Activated T-helper 17 cell treated with anti-CD3 and anti-CD28 coated beads, Interleukin-2, amount 50 U/mL, for 72 hours (primary cell): ENCODE data around the gene SULT1B1. TPM values are rescaled to one million over a fixed set of nuclear protein-coding genes. Genes with fewer than 3 reads are reported as not detected.

Experiments used
- ATAC-seq: fragments of 150-1000 bp; cut with Tn5 transposase; replicated peaks from 2 replicates; pipeline ENCODE4 v1.10.0; 2021; ENCODE audit warnings: mild to moderate bottlenecking, moderate library complexity
- H3K27ac Mint-ChIP-seq: one replicate; pipeline ENCODE4 v1.8.0; 2022; ENCODE audit warnings: mixed read lengths
- H3K27me3 Mint-ChIP-seq: one replicate; pipeline ENCODE4 v1.8.0; 2022; ENCODE audit warnings: mixed read lengths
- H3K36me3 Mint-ChIP-seq: one replicate; pipeline ENCODE4 v1.8.0; 2022; ENCODE audit warnings: low read depth, mild to moderate bottlenecking, mixed read lengths
- H3K4me1 Mint-ChIP-seq: one replicate; pipeline ENCODE4 v1.8.0; 2022; ENCODE audit warnings: mixed read lengths
- H3K4me3 Mint-ChIP-seq: one replicate; pipeline ENCODE4 v1.8.0; 2022; ENCODE audit warnings: mild to moderate bottlenecking, mixed read lengths
- H3K9me3 Mint-ChIP-seq: one replicate; pipeline ENCODE4 v1.8.0; 2022; ENCODE audit warnings: mixed read lengths
- total RNA-seq, 2 donors: library from RNA; stranded (reverse); gene quantifications; one replicate each; pipeline ENCODE4 v1.2.3, GENCODE V29; 2022

The SULT1B1 gene
- total RNA-seq, 2 donors from 2014 or later = 0.45 to 0.52 TPM

DNA sequence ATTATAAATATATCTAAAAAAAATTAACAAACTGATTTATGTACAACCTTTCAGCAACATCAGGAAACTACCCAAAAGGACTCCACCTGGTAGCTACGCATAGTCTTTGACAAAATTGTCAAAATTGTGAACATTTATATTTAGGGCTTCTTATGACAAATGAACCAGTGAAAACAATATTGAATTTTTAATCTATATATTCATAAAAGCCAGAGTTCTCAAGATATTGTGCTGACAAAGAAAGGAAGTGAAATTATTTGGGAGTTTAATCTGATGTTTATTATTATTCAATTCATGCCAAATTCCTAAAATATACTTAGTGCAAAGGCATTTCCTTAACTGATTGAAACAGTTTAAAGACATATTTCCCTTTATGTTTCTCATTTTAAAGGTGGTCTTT lies 5.3 kb upstream of the SULT1B1 start:
- Mint-ChIP-seq H3K4me1 (peaks cover 5% of the 10 kb centered on the region), H3K4me3 (no peak overlapping the region), H3K27me3 (no peaks in the 10 kb centered on the region), H3K9me3 (no peaks in the 10 kb centered on the region), H3K27ac (no peak overlapping the region), H3K36me3 (no peaks in the 10 kb centered on the region)
- ATAC-seq = no peak

DNA sequence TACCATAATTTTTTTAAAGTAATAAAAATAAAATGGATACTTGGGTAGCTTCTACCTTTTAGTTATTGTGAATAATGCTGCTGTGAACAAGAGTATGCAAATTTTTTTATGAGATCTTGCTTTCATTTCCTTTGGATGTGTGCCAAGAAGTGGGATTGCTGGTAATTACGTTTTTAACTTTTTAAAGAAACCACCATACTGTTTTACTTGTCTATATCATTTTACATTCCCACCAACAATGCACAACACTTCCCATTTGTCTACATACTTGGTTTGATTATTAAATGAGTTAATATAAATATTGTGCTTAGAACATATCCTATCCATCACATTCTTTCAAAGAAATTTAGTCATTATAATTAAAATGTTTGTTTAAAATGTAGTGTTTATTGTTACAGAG lies 3.9 kb upstream of the SULT1B1 start:
- H3K4me1 Mint-ChIP-seq = peaks cover 9% of the 10 kb centered on the region
- no peaks in the 10 kb centered on the region for H3K36me3 Mint-ChIP-seq
- no peak overlapping the region for H3K27ac Mint-ChIP-seq
- no peak for ATAC-seq
- H3K4me3 Mint-ChIP-seq = no peak overlapping the region
- no peaks in the 10 kb centered on the region for H3K9me3 Mint-ChIP-seq
- H3K27me3 Mint-ChIP-seq = no peaks in the 10 kb centered on the region

DNA sequence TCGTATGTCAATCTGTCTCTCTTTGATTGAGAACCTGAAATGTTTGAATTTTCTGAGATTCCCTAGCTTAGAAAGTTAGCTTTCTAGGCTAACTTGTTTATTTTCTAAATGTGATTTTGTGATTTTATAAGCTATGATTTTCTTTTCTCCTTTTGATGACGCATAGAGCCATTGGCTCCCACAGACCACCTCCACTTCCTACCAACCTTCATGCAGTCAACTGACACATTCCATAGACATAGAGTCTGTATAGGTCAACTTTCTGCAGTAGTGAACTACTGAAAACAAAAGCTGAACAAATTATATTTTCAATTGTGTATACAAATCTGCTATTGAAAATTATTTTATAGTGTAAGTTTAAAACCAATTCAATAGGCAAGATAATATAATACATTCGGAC lies 2.8 kb upstream of the SULT1B1 start:
- H3K4me3 Mint-ChIP-seq = no peak overlapping the region
- peaks cover 12% of the 10 kb centered on the region for H3K4me1 Mint-ChIP-seq
- ATAC-seq = no peak
- no peak overlapping the region for H3K27ac Mint-ChIP-seq
- H3K9me3 Mint-ChIP-seq = no peaks in the 10 kb centered on the region
- H3K36me3 Mint-ChIP-seq = no peaks in the 10 kb centered on the region
- H3K27me3 Mint-ChIP-seq = no peaks in the 10 kb centered on the region

DNA sequence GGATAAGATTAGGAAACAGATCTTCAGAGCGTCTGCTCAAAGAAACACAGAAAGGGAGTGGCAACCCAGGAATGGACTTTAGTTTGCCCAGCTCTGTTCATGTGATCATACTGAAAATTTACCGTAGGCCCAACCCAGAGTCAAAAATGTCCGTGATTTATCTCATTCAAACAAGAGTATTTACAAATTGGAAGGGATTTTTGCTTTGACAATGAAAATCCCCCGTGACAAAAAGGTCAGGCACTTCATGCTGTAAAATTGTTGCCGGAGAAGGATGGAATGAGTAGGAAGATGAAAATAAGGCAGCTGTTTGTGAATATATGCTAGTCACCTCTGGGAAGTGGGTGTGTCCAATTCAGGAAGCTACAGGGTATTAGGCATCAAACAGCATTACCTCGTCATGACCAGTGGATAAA lies 1.2 kb downstream of the SULT1B1 start:
- peaks cover 12% of the 10 kb centered on the region for H3K4me1 Mint-ChIP-seq
- no peaks in the 10 kb centered on the region for H3K9me3 Mint-ChIP-seq
- peak overlapping the region; percentile 25 for H3K27ac Mint-ChIP-seq
- H3K27me3 Mint-ChIP-seq = no peaks in the 10 kb centered on the region
- no peaks in the 10 kb centered on the region for H3K36me3 Mint-ChIP-seq
- H3K4me3 Mint-ChIP-seq = peak overlapping the region; percentile 61
- ATAC-seq = peak; percentile 41

DNA sequence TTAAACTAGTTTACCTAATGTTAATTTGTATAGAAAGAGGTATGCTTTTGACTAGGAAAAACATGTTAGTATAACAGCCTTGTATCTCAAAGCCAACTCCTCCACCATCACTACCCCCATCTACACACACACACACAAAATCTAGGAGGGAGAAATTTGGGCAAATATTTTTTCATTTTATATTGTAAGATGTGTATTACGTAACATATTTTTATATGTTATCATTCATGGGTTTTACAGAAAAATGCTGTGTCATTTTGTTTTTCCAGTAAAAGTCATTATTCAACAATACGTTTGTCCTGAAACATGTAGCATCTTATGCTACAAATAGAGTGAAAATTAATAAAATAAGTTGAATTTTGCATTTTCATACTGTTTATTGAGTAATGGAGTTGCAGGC lies 3.0 kb downstream of the SULT1B1 start:
- Mint-ChIP-seq H3K4me1 (peaks cover 7% of the 10 kb centered on the region), H3K4me3 (no peak overlapping the region), H3K36me3 (no peaks in the 10 kb centered on the region), H3K27ac (no peak overlapping the region), H3K9me3 (no peaks in the 10 kb centered on the region), H3K27me3 (no peaks in the 10 kb centered on the region)
- no peak for ATAC-seq

DNA sequence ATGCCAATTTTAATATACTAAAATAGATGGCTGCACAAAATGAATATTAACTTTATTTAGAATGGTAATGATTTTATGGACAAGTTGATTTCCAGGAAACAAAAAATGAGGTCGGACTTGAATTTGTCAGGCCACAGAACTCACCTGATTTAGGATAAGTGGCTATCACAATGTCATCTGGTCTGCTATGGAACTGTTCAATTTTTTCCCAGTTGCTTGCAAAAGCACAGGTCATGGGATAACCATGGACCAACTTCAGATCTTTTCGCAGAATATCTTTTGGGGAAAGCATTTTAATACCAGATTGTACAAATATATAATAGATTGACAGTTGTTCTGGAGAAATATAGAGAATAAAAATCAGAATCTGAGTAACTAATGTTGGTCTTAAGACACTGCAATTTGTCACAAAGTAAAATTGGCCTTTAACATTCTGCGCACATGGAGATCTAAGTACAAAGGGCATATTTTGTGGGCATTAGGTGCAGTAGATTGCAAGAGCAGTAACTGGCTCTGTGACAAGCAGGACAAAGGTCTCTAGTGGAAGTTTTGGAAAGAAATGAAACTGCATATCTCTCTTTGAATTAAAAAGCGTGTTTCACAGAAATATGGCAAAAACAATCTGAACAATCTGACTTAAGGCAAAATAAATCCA lies 5.4 kb downstream of the SULT1B1 start:
- Mint-ChIP-seq H3K27me3 (no peaks in the 10 kb centered on the region), H3K9me3 (no peaks in the 10 kb centered on the region)

DNA sequence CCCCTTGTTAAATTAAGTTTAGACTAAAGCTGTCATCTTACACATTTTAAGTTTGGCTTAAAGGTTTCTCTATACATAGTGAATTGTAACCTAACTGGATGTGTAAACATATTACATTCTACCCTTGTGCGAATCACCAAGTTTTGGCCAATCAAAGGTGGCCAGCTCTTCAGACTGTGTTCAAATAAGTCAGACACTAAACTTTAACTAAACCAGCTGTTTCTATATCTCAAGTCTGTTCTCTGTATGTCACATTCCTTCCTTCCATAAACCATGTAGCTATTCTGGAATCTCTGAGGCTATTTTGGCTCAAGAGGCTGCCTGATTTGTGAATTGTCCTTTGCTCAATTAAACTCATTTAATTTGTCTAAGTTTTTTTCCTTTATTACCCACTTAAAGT lies 6.7 kb downstream of the SULT1B1 start:
- no peak overlapping the region for H3K4me3 Mint-ChIP-seq
- ATAC-seq = no peak
- H3K27ac Mint-ChIP-seq = no peak overlapping the region
- no peaks in the 10 kb centered on the region for H3K36me3 Mint-ChIP-seq
- no peaks in the 10 kb centered on the region for H3K4me1 Mint-ChIP-seq
- H3K27me3 Mint-ChIP-seq = no peaks in the 10 kb centered on the region
- no peaks in the 10 kb centered on the region for H3K9me3 Mint-ChIP-seq

More for the DNA sequence above, 5.4 kb downstream of the SULT1B1 start:
- ATAC-seq = no peak
- no peak overlapping the region for H3K27ac Mint-ChIP-seq
- H3K36me3 Mint-ChIP-seq = no peaks in the 10 kb centered on the region
- peaks cover 7% of the 10 kb centered on the region for H3K4me1 Mint-ChIP-seq
- H3K4me3 Mint-ChIP-seq = no peak overlapping the region

DNA sequence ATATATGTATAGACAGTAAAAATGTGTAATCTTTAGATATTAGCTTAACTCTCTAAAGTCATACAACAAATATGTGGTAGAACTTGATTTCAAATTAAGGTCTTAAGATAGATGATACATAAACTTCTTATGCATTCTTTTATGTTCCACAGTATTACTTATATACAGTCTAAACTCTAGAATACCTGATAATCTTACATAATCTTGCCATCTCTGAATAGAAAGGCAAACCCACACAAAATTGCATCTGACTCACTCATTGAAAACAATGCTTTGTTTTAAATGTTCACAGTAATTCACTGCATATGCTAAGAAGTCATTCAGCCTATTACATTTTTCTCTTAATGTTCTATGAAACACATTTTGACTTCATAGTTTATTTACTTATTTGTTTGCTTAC lies 10.1 kb downstream of the SULT1B1 start:
- Mint-ChIP-seq H3K27me3 (no peaks in the 10 kb centered on the region), H3K4me1 (no peaks in the 10 kb centered on the region), H3K36me3 (no peaks in the 10 kb centered on the region), H3K27ac (no peak overlapping the region), H3K9me3 (no peaks in the 10 kb centered on the region), H3K4me3 (no peak overlapping the region)
- ATAC-seq = no peak

DNA sequence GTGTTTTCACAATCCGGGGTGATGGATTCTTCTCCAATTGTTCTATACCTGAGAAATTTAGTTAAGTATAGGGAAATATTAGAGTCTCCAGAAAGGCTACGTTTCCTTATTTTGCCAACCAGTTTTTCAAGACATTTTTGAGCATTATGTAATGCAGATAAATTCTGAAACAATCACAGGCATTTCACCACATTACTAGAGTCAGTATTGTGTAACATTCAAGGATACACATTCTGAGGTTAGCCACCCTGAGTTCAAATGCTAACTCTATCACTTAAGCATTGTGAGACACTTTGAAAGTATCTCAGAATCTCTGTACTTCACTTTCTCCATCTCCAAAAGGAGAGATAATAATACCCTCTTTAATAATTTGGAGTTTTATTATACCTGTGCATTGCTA lies 10.6 kb downstream of the SULT1B1 start:
- no peaks in the 10 kb centered on the region for H3K36me3 Mint-ChIP-seq
- no peaks in the 10 kb centered on the region for H3K9me3 Mint-ChIP-seq
- ATAC-seq = no peak
- no peak overlapping the region for H3K27ac Mint-ChIP-seq
- no peaks in the 10 kb centered on the region for H3K4me1 Mint-ChIP-seq
- H3K27me3 Mint-ChIP-seq = no peaks in the 10 kb centered on the region
- no peak overlapping the region for H3K4me3 Mint-ChIP-seq

DNA sequence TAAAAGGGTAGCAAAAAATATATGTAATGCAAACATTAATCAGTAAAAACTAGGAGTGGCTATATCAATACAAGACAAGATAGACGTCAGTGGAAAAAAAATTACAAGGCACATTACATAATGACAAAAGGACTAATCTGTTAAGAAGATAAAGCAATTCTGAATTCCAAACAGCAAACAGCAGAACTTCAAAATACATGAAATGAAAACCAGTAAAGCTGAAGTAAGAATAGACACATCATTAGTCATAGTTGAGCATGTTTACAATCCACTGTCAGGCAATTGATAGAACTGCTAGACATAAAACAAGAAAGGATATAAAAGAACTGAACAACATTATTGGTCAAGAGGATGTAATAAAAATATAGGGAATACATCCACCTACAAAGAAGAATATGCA lies 12.2 kb downstream of the SULT1B1 start:
- no peak overlapping the region for H3K4me3 Mint-ChIP-seq
- ATAC-seq = no peak
- no peak overlapping the region for H3K27ac Mint-ChIP-seq
- H3K27me3 Mint-ChIP-seq = no peaks in the 10 kb centered on the region
- H3K4me1 Mint-ChIP-seq = no peaks in the 10 kb centered on the region
- H3K36me3 Mint-ChIP-seq = no peaks in the 10 kb centered on the region
- peaks cover 4% of the 10 kb centered on the region for H3K9me3 Mint-ChIP-seq

DNA sequence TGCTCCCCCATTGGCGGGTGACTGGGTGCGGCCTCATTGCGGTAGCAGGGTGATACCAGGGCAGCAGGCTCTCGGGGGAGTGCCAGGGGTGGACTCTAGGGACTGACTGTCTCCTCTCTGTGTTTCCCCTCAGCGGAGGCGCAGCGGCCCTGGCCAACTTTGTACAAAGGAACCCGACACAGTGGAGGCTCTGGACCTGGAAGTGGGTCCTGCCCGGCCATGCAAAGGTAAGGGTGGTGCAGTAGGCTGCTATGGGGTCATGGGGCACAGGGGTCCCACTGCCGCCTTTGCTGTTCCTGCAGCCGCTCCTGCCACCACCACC lies 16.3 kb downstream of the SULT1B1 start:
- H3K27ac Mint-ChIP-seq = no peak overlapping the region
- H3K27me3 Mint-ChIP-seq = no peaks in the 10 kb centered on the region
- no peaks in the 10 kb centered on the region for H3K36me3 Mint-ChIP-seq
- no peak overlapping the region for H3K4me3 Mint-ChIP-seq
- H3K4me1 Mint-ChIP-seq = no peaks in the 10 kb centered on the region
- H3K9me3 Mint-ChIP-seq = peaks cover 16% of the 10 kb centered on the region
- ATAC-seq = no peak

DNA sequence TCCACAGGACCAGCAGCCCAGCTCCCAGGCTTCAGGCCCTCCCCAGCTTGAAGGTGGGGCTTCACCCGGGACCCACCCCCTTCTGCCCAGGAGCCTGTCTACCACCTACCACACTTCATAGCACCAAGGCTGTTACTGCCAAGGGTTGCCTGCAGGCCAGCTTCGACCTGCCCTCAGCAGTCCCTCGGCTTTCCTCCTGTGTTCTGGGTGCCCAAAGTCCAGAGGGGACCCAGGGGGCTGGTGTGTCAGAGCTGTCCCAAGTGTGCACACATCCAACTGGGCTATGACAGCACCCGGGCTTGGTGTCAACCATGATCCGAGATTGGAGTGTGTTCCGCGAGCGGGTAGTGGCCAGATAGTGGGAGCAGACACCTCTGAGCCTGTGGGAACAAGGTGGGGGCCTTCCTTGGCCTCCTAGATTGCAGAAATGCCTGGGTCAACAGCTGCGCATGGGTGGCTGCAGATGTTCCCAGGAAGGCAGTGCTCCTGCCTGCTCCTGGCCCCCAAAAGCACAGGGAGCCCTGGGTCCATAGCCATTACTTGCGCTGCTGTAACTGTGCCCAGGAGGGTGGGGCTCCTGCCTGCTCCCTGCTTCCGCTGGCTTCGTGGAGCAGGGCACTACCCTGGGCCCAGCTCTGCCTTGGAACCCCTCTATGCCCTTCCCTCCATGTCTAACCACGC lies 16.8 kb downstream of the SULT1B1 start:
- H3K36me3 Mint-ChIP-seq = no peaks in the 10 kb centered on the region
- ATAC-seq = no peak
- H3K27ac Mint-ChIP-seq = no peak overlapping the region
- H3K9me3 Mint-ChIP-seq = peaks cover 16% of the 10 kb centered on the region
- H3K4me1 Mint-ChIP-seq = no peaks in the 10 kb centered on the region
- no peaks in the 10 kb centered on the region for H3K27me3 Mint-ChIP-seq
- no peak overlapping the region for H3K4me3 Mint-ChIP-seq

DNA sequence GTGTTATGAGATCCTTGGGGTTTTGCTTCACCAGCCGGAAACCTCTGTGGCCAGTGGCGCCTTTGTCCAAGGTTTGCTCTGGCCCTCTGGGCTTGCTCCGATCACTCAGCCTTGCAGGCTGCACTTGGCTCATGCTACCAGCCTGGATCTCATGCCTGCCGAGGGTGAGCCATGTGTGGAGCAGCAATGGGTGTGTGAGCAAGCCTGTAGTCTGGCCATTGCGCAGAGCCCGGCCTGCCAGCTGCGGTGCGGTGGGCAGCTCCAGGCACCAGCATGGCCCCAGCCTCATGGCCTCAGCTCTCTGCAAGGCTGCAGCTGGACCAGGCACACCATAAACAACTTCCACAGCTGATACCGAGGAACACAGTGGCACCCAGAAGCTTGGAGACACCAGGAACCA lies 17.8 kb downstream of the SULT1B1 start:
- Mint-ChIP-seq H3K27me3 (no peaks in the 10 kb centered on the region), H3K4me3 (no peak overlapping the region), H3K27ac (no peak overlapping the region), H3K36me3 (no peaks in the 10 kb centered on the region), H3K9me3 (peaks cover 16% of the 10 kb centered on the region), H3K4me1 (no peaks in the 10 kb centered on the region)
- no peak for ATAC-seq

DNA sequence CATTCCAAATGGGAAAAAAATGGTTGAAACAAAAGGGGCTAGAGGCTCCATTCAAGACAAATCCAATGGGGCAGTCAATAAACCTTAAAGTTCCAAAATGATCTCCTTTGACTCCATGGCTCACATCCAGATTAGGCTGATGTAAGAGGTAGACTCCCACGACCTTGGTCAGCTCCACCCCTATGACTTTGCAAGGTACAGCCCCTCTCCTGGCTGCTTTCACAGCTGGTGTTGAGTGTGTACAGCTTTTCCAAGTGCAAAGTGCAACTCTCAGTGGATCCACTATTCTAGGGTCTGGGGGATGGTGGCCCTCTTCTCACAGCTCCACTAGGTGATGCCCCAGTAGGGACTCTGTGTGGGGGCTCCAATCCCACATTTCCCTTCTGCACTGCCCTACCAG lies 21.5 kb downstream of the SULT1B1 start:
- ATAC-seq = no peak
- peaks cover 12% of the 10 kb centered on the region for H3K9me3 Mint-ChIP-seq
- no peak overlapping the region for H3K4me3 Mint-ChIP-seq
- no peak overlapping the region for H3K27ac Mint-ChIP-seq
- no peaks in the 10 kb centered on the region for H3K27me3 Mint-ChIP-seq
- no peaks in the 10 kb centered on the region for H3K4me1 Mint-ChIP-seq
- H3K36me3 Mint-ChIP-seq = no peaks in the 10 kb centered on the region

DNA sequence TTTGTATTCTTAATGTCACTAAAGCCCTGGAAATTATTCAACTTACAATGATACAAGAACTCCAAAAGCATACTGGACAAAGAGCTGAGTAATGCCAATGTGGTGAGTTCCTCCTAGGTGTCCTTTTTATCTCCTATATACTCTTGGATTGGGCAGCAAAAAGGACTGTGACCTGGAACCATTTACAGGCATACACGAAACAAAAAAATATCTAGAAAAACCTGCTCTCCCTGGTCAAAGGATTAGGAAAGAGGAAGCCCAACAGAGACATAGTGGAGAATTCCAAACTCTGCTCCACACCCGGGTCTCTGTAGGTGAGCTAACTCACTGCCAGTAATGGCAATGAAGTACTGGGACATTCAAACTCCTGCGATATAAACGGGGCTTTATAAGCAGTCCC lies 25.3 kb downstream of the SULT1B1 start:
- H3K27ac Mint-ChIP-seq = no peak overlapping the region
- no peaks in the 10 kb centered on the region for H3K4me1 Mint-ChIP-seq
- H3K36me3 Mint-ChIP-seq = peaks cover 6% of the 10 kb centered on the region
- ATAC-seq = no peak
- H3K4me3 Mint-ChIP-seq = no peak overlapping the region
- H3K9me3 Mint-ChIP-seq = peaks cover 4% of the 10 kb centered on the region
- H3K27me3 Mint-ChIP-seq = no peaks in the 10 kb centered on the region

DNA sequence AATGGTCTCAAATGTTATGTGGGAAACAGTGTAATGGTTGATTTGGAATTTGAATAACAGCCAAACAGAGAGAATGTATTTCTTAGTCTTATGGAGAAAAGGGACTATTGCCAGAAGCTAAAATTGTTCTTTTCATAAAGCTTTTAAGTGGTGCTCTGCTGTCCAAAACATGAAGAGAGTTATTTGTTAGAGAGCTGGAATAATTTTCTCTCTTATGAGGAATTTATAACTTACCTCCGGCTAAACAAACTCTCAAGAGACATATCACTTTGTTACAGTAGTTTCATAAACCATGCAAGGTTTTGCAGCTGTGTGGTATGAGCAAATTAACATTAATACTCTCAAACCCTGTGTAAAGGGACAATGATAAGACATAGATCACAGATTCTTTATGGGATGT lies 28.6 kb downstream of the SULT1B1 start:
- Mint-ChIP-seq H3K9me3 (no peaks in the 10 kb centered on the region), H3K4me3 (no peak overlapping the region), H3K27me3 (no peaks in the 10 kb centered on the region), H3K27ac (no peak overlapping the region), H3K36me3 (peaks cover 6% of the 10 kb centered on the region), H3K4me1 (no peaks in the 10 kb centered on the region)
- no peak for ATAC-seq
